Endothelial cell (in vitro differentiated cells): Measurements from ENCODE around the gene SLC22A23. TPM values are rescaled to one million over a fixed set of nuclear protein-coding genes. Genes with fewer than 3 reads are reported as not detected.

ENCODE experiments used
- DNase-seq: peaks from one replicate; pipeline ENCODE4 v3.0.0; 2021; ENCODE audit warnings: low spot score
- H3K27ac Mint-ChIP-seq: one replicate; pipeline ENCODE4 v1.8.0; 2021; ENCODE audit warnings: mixed read lengths, inconsistent platforms; ENCODE audit not compliant: unreplicated experiment
- H3K27me3 Mint-ChIP-seq: one replicate; pipeline ENCODE4 v1.8.0; 2021; ENCODE audit warnings: mild to moderate bottlenecking, moderate library complexity, mixed read lengths, inconsistent platforms; ENCODE audit not compliant: unreplicated experiment
- H3K36me3 Mint-ChIP-seq: one replicate; pipeline ENCODE4 v1.8.0; 2021; ENCODE audit warnings: mild to moderate bottlenecking, low read depth, mixed read lengths, inconsistent platforms; ENCODE audit not compliant: unreplicated experiment
- H3K4me1 Mint-ChIP-seq: one replicate; pipeline ENCODE4 v1.8.0; 2021; ENCODE audit warnings: mild to moderate bottlenecking, mixed read lengths, inconsistent platforms; ENCODE audit not compliant: unreplicated experiment
- H3K4me3 Mint-ChIP-seq: one replicate; pipeline ENCODE4 v1.8.0; 2021; ENCODE audit warnings: mild to moderate bottlenecking, mixed read lengths, inconsistent platforms; ENCODE audit not compliant: unreplicated experiment
- H3K9me3 Mint-ChIP-seq: one replicate; pipeline ENCODE4 v1.8.0; 2021; ENCODE audit warnings: mixed read lengths, inconsistent platforms; ENCODE audit not compliant: unreplicated experiment
- CTCF ChIP-seq: fragments of 200-600 bp; sonication (generic); IDR thresholded peaks from one replicate; pipeline ENCODE4 v1.5.0; 2021; ENCODE audit warnings: antibody characterized with exemption; ENCODE audit not compliant: unreplicated experiment
- total RNA-seq: library from RNA; stranded (reverse); fragmentation: NEBNext Ultra II Directional; extraction: Animal tissue kit (Norgen Biotek cat#: 25700); gene quantifications from one replicate; pipeline ENCODE4 v1.2.1, GENCODE V29; 2021; ENCODE audit not compliant: unreplicated experiment

SLC22A23 gene
- total RNA-seq, 1 donor from 2014 or later: 72.7 TPM

GRCh38 chr6:3411967-3412778, 44.7 kb downstream of the SLC22A23 start:
- TF ChIP-seq CTCF: no peak
- no peak overlapping the region for H3K27ac Mint-ChIP-seq
- H3K27me3 Mint-ChIP-seq: peaks cover 2% of the 10 kb centered on the region
- DNase-seq: no peak
- H3K4me3 Mint-ChIP-seq: peak overlapping the region; percentile 43
- no peaks in the 10 kb centered on the region for H3K9me3 Mint-ChIP-seq
- H3K4me1 Mint-ChIP-seq: peaks cover 16% of the 10 kb centered on the region
- H3K36me3 Mint-ChIP-seq: peaks cover 42% of the 10 kb centered on the region

GRCh38 chr6:3410385-3411360, 46.2 kb downstream of the SLC22A23 start:
- Mint-ChIP-seq H3K27ac (no peak overlapping the region), H3K27me3 (peaks cover 2% of the 10 kb centered on the region), H3K36me3 (peaks cover 42% of the 10 kb centered on the region)

GRCh38 chr6:3409699-3410384, 47.0 kb downstream of the SLC22A23 start:
- H3K36me3 Mint-ChIP-seq: peaks cover 35% of the 10 kb centered on the region
- H3K27ac Mint-ChIP-seq: no peak overlapping the region
- no peak for DNase-seq
- no peak for TF ChIP-seq CTCF
- no peak overlapping the region for H3K4me3 Mint-ChIP-seq
- no peaks in the 10 kb centered on the region for H3K9me3 Mint-ChIP-seq
- H3K27me3 Mint-ChIP-seq: peaks cover 2% of the 10 kb centered on the region
- H3K4me1 Mint-ChIP-seq: peaks cover 21% of the 10 kb centered on the region

More at GRCh38 chr6:3410385-3411360, 46.2 kb downstream of the SLC22A23 start:
- Mint-ChIP-seq H3K9me3 (no peaks in the 10 kb centered on the region), H3K4me1 (peaks cover 20% of the 10 kb centered on the region), H3K4me3 (no peak overlapping the region)
- peak; percentile 76 for DNase-seq
- peak; percentile 88 for TF ChIP-seq CTCF

- Mint-ChIP-seq H3K36me3 (peaks cover 34% of the 10 kb centered on the region), H3K4me1 (peaks cover 24% of the 10 kb centered on the region), H3K27ac (no peak overlapping the region), H3K9me3 (no peaks in the 10 kb centered on the region), H3K4me3 (no peak overlapping the region), H3K27me3 (peaks cover 2% of the 10 kb centered on the region)
- TF ChIP-seq CTCF: no peak
- no peak for DNase-seq
Measured at GRCh38 chr6:3408665-3409064, 48.2 kb downstream of the SLC22A23 start.
